SK-N-SH (cell line): ENCODE measurements around the gene TIMM29. TPM values are rescaled to one million over a fixed set of nuclear protein-coding genes. Genes with fewer than 3 reads are reported as not detected.

Experiments used
- CTCF ChIA-PET: fragments of 300-600, 350-600 bp; formaldehyde crosslinking; extraction: SDS; loops from one replicate; lab custom pipeline; 2021; lab: Yijun Ruan, JAX
- POLR2A ChIA-PET: fragments of 350-600 bp; sonication (Branson Sonifier 250); formaldehyde crosslinking; extraction: SDS; loops from one replicate; lab custom pipeline; 2020; ENCODE audit warnings: antibody characterized with exemption, inconsistent platforms; lab: Yijun Ruan, JAX
- DNase-seq: peaks from one replicate; pipeline ENCODE4 v3.0.0; 2012
- H2AFZ ChIP-seq: fragments of 200-600 bp; sonication (generic); 2 replicates; pipeline ENCODE4 v1.8.1; 2016; ENCODE audit warnings: antibody characterized with exemption, mild to moderate bottlenecking, low read depth
- H3F3A ChIP-seq: fragments of 200-600 bp; sonication (generic); replicated peaks from 2 replicates; pipeline ENCODE3; 2016; ENCODE audit warnings: antibody characterized with exemption, mild to moderate bottlenecking; ENCODE audit not compliant: insufficient read depth
- H3K27ac ChIP-seq, 2 experiments: fragments of 200-500 bp in 1 of 2; fragments of 200-600 bp in 1 of 2; sonication (Bioruptor generic) in 1 of 2; sonication (generic), shearing (Covaris generic) in 1 of 2; 2 replicates each; pipeline versions ENCODE4 v1.5.1 to v1.6.1; 2014 to 2016; ENCODE audit warnings: low read depth in 2 of 2, inconsistent platforms in 1 of 2, low read length in 1 of 2, mild to moderate bottlenecking in 1 of 2, mixed read lengths in 1 of 2
- H3K27me3 ChIP-seq: fragments of 200-600 bp; sonication (generic), shearing (Covaris generic); 2 replicates; pipeline ENCODE4 v1.6.1; 2016; ENCODE audit warnings: mixed run types; ENCODE audit not compliant: insufficient read depth
- H3K36me3 ChIP-seq, 2 experiments: fragments of 200-500 bp in 1 of 2; fragments of 200-600 bp in 1 of 2; sonication (Bioruptor generic) in 1 of 2; sonication (generic) in 1 of 2; replicated peaks in 1 of 2; 2 replicates each; pipeline versions ENCODE3 to v1.5.1; 2014 to 2016; ENCODE audit warnings: low read length in 1 of 2, mild to moderate bottlenecking in 1 of 2; ENCODE audit not compliant: insufficient read depth in 2 of 2, control insufficient read depth in 1 of 2
- H3K4me1 ChIP-seq, 2 experiments: fragments of 200-500 bp in 1 of 2; fragments of 200-600 bp in 1 of 2; sonication (Bioruptor generic) in 1 of 2; sonication (generic), shearing (Covaris generic) in 1 of 2; 2 replicates each; pipeline versions ENCODE4 v1.5.1 to v1.6.1; 2014 to 2016; ENCODE audit warnings: low read depth in 1 of 2, low read length in 1 of 2, mixed run types in 1 of 2; ENCODE audit not compliant: insufficient read depth in 2 of 2, control insufficient read depth in 1 of 2
- H3K4me2 ChIP-seq: fragments of 200-600 bp; sonication (generic), shearing (Covaris generic); 2 replicates; pipeline ENCODE4 v1.6.1; 2017; ENCODE audit warnings: mixed run types
- H3K4me3 ChIP-seq, 2 experiments: fragments of 200-500 bp in 1 of 2; fragments of 200-600 bp in 1 of 2; sonication (Bioruptor generic) in 1 of 2; sonication (generic), shearing (Covaris generic) in 1 of 2; 2 replicates each; pipeline versions ENCODE4 v1.5.1 to v1.8.1; 2014 to 2016; ENCODE audit warnings: low read depth in 2 of 2, inconsistent platforms in 1 of 2, low read length in 1 of 2, mild to moderate bottlenecking in 1 of 2, mixed read lengths in 1 of 2, moderate library complexity in 1 of 2
- H3K79me2 ChIP-seq: fragments of 200-600 bp; sonication (generic); 2 replicates; pipeline ENCODE4 v1.8.1; 2017; ENCODE audit warnings: mild to moderate bottlenecking; ENCODE audit not compliant: insufficient read depth
- H3K9ac ChIP-seq: fragments of 200-600 bp; sonication (generic); 2 replicates; pipeline ENCODE4 v1.6.1; 2017; ENCODE audit warnings: mixed run types
- H3K9me2 ChIP-seq: fragments of 200-600 bp; sonication (generic); 2 replicates; pipeline ENCODE4 v1.6.1; 2017; ENCODE audit warnings: mixed run types
- H3K9me3 ChIP-seq: fragments of 200-600 bp; sonication (generic); 2 replicates; pipeline ENCODE4 v1.6.1; 2017; ENCODE audit warnings: mixed run types, mild to moderate bottlenecking, moderate library complexity
- H4K20me1 ChIP-seq: fragments of 200-600 bp; sonication (generic); 2 replicates; pipeline ENCODE4 v1.6.1; 2017; ENCODE audit warnings: mild to moderate bottlenecking, mixed run types; ENCODE audit not compliant: insufficient read depth
- ELF1 ChIP-seq: IDR thresholded peaks from 2 replicates; pipeline ENCODE4 v1.4.0; 2012
- EP300 ChIP-seq, 2 experiments: IDR thresholded peaks; 2 replicates each; pipeline versions ENCODE4 v1.4.0 to v1.6.1; 2012; ENCODE audit warnings: borderline replicate concordance in 1 of 2, low read depth in 1 of 2, low read length in 1 of 2
- EZH2phosphoT487 ChIP-seq: fragments of 200-600 bp; sonication (generic); IDR thresholded peaks from 2 replicates; pipeline ENCODE4 v1.6.1; 2017; ENCODE audit warnings: low read depth, mixed run types, mild to moderate bottlenecking, antibody characterized with exemption, moderate library complexity, borderline replicate concordance
- FOSL2 ChIP-seq: IDR thresholded peaks from 2 replicates; pipeline ENCODE4 v1.4.0; 2012; ENCODE audit warnings: low read depth, mild to moderate bottlenecking, moderate library complexity, borderline replicate concordance
- GABPA ChIP-seq: IDR thresholded peaks from 2 replicates; pipeline ENCODE4 v1.4.0; 2012; ENCODE audit warnings: low read depth, mild to moderate bottlenecking
- MAX ChIP-seq: IDR thresholded peaks from 2 replicates; pipeline ENCODE4 v1.4.0; 2012; ENCODE audit warnings: low read depth
- RAD21 ChIP-seq: IDR thresholded peaks from 2 replicates; pipeline ENCODE4 v1.6.1; 2012; ENCODE audit warnings: mild to moderate bottlenecking, low read length
- RFX5 ChIP-seq: IDR thresholded peaks from 2 replicates; pipeline ENCODE4 v1.6.1; 2012; ENCODE audit warnings: mild to moderate bottlenecking, improper control_type of control experiment, low read length
- SMC3 ChIP-seq: IDR thresholded peaks from 2 replicates; pipeline ENCODE4 v1.6.1; 2012; ENCODE audit warnings: low read depth, low read length, improper control_type of control experiment
- TAF1 ChIP-seq: IDR thresholded peaks from 2 replicates; pipeline ENCODE4 v1.6.1; 2012; ENCODE audit warnings: low read depth, mild to moderate bottlenecking, low read length, moderate library complexity, borderline replicate concordance
- USF2 ChIP-seq: fragments of 150-350 bp; IDR thresholded peaks from 2 replicates; pipeline ENCODE4 v1.6.1; 2017; ENCODE audit warnings: antibody characterized with exemption, low read length, low read depth, borderline replicate concordance
- WGBS: methylation state at CpG from one replicate; pipeline ENCODE4 v1.1.6; 2017; ENCODE audit warnings: low lambda C conversion rate; 5-methylcytosine and 5-hydroxymethylcytosine counted together
- polyA plus RNA-seq, 3 experiments: library from polyadenylated mRNA; depleted of rRNA; stranded (reverse); fragments of >200 nt; gene quantifications; 2 replicates each; pipeline ENCODE4 v1.2.3, GENCODE V29; 2012

The TIMM29 gene
- polyA plus RNA-seq, 1 of the 3 experiments (the other 2 are of a cell fraction): 12.5 TPM

- H3F3A ChIP-seq: peaks cover 4% of the 10 kb centered on the region
- no peak for TF ChIP-seq FOSL2
- no peak for TF ChIP-seq EZH2phosphoT487
- TF ChIP-seq, all 33 proteins: peak for 0
- Histone ChIP-seq H3K79me2 (peaks cover 100% of the 10 kb centered on the region), H3K9me3 (no peaks in the 10 kb centered on the region), H4K20me1 (peaks cover 91% of the 10 kb centered on the region), H3K27me3 (no peaks in the 10 kb centered on the region), H3K4me2 (0 out of 2 replicates have a peak overlapping the region, but pooled peaks have one; percentile 59), H3K4me1 (peaks cover 5 to 7% of the 10 kb centered on the region in 2 experiments; a peak in 2 of 4 replicates), H3K4me3 (no peak overlapping the region), H3K36me3 (no peaks in the 10 kb centered on the region), H3K9ac (no peak overlapping the region), H3K27ac (peak overlapping the region in 1 of 2 experiments; percentile 33; a peak in 1 of 4 replicates), H2AFZ (no peak overlapping the region), H3K9me2 (no peaks in the 10 kb centered on the region)
- POLR2A ChIA-PET: no interaction called here
- 98% methylated on average over 19 of the region's 19 CpGs for WGBS
- no peak for DNase-seq
- CTCF ChIA-PET: interaction anchor here (0.9 to 2.3 kb wide), 5 partner anchors 35 to 104 kb away, joined by 3 to 10 read pairs (median 5); no protein-coding TSS in a partner anchor
Observed at GRCh38 chr19:10976131-10976892, 47.7 kb downstream of the TIMM29 start.

GRCh38 chr19:10977742-10978092, 49.1 kb downstream of the TIMM29 start:
- ChIA-PET CTCF (interaction anchor here (2.0 to 2.3 kb wide), 3 partner anchors 36 to 58 kb away, joined by 4 to 10 read pairs (median 8); no protein-coding TSS in a partner anchor), POLR2A (no interaction called here)
- Histone ChIP-seq H3K9me3 (no peaks in the 10 kb centered on the region), H3F3A (peaks cover 4% of the 10 kb centered on the region), H3K27ac (no peak overlapping the region), H3K4me3 (no peak overlapping the region), H3K9me2 (no peaks in the 10 kb centered on the region), H2AFZ (no peak overlapping the region), H3K36me3 (no peaks in the 10 kb centered on the region), H3K4me1 (peaks cover 5 to 7% of the 10 kb centered on the region in 2 experiments; a peak in 2 of 4 replicates), H4K20me1 (peaks cover 90% of the 10 kb centered on the region), H3K79me2 (peaks cover 100% of the 10 kb centered on the region), H3K4me2 (no peak overlapping the region), H3K9ac (no peak overlapping the region), H3K27me3 (no peaks in the 10 kb centered on the region)
- TF ChIP-seq TAF1: no peak
- no peak for TF ChIP-seq USF2
- no peak for TF ChIP-seq RFX5
- no peak for TF ChIP-seq RAD21
- TF ChIP-seq MAX: no peak
- no peak for TF ChIP-seq ELF1
- TF ChIP-seq SMC3: no peak
- TF ChIP-seq GABPA: no peak
- no peak for TF ChIP-seq EP300 (IDR thresholded peaks at IDR 0.05; ENCODE audit: borderline replicate concordance in 1 of 2, low read depth in 1 of 2, low read length in 1 of 2)
- no peak for DNase-seq
- 90% methylated on average over 4 of the region's 5 CpGs for WGBS

Other genes with a start within 250 kb of the TIMM29 start
- 108 and 115 TPM in 2 replicates for gene QTRT1, start 227.4 kb upstream of the TIMM29 start, polyA plus RNA-seq (2012; rRNA removed)
- 52.5 and 53.6 TPM in 2 replicates for gene DNM2, start 210.7 kb upstream of the TIMM29 start, polyA plus RNA-seq (2012; rRNA removed)
- gene TMED1, start 92.6 kb upstream of the TIMM29 start, polyA plus RNA-seq (2012; rRNA removed): 77.7 and 92.4 TPM in 2 replicates
- gene C19orf38, start 80.4 kb upstream of the TIMM29 start, polyA plus RNA-seq (2012; rRNA removed): 0.05 and 0.15 TPM in 2 replicates
- gene CARM1, start 57.3 kb upstream of the TIMM29 start, polyA plus RNA-seq (2012; rRNA removed): 38.2 and 62.2 TPM in 2 replicates
- 61.3 and 62.5 TPM in 2 replicates for gene YIPF2, start 172 bp upstream of the TIMM29 start, polyA plus RNA-seq (2012; rRNA removed)
- gene SMARCA4, start 32.2 kb downstream of the TIMM29 start, polyA plus RNA-seq (2012; rRNA removed): 48.3 and 90.7 TPM in 2 replicates
- 20.7 and 25.1 TPM in 2 replicates for gene LDLR, start 160.7 kb downstream of the TIMM29 start, polyA plus RNA-seq (2012; rRNA removed)
- gene SPC24, start 227.0 kb downstream of the TIMM29 start, polyA plus RNA-seq (2012; rRNA removed): 12.7 and 18.9 TPM in 2 replicates